Measurements from ENCODE around the gene CNST.
A peak's percentile ranks its signal among the peaks of the same experiment; 100 is the strongest.
"Not testable (repeated sequence)": the region's sequence is repeated elsewhere in the genome, so short reads cannot be mapped to it uniquely, and the experiment has no call there.

CNST gene

GRCh38 chr1:246680696-246681130, 114.5 kb downstream of the CNST start:
- DNase-seq: no peak

GRCh38 chr1:246681900-246682895, 115.9 kb downstream of the CNST start:
- no peak for DNase-seq

- DNase-seq: no peak
Observed at GRCh38 chr1:246683521-246683920, 117.3 kb downstream of the CNST start.

DNA sequence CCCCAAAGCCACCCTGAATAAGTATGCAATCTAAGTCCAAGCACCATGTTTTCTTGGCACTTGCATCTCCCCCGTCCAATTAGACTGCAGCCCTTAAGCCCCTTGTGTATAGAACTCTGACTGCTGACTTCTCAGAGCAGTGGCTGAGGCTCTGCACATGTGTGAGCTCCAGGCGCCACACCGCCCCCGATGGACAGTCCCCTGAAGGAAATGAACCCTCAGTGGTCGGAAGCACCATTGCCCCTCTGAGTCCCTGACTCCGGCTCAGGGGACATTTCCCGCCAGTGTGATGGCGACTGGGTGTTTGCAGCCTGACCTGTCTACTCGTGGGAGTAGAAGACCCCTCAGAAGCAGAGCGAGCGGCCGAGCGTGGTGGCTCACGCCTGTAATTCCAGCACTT, 120.7 kb downstream of the CNST start:
- no peak for DNase-seq

DNA sequence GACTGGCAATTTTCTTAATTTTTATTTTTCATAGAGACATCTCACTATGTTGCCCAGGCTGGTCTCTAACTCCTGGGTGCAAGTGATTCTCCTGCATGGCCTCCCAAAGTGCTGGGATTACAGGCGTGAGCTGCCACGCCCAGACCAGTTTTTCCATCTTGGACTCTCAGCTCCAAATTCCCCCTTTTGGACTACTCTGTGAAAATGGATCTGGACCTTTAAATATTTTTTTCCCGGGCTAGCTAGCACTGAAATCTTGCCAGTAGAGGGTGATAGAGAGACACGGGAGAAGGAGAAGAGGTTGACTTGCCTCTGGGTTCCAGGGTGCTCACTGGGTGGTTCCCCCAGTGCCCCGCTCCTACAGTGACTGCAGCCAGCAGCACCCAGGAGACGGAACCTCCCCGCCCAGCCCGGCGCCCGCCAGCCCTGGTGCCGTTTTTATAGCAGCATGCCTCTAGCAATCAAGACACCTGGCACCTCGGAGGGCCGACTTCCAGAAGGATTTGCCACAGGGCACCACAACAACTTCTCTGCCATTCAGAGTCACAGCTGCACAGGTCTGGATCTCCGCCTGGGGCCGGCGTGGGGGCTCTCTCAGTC, 123.3 kb downstream of the CNST start:
- DNase-seq: no peak

DNA sequence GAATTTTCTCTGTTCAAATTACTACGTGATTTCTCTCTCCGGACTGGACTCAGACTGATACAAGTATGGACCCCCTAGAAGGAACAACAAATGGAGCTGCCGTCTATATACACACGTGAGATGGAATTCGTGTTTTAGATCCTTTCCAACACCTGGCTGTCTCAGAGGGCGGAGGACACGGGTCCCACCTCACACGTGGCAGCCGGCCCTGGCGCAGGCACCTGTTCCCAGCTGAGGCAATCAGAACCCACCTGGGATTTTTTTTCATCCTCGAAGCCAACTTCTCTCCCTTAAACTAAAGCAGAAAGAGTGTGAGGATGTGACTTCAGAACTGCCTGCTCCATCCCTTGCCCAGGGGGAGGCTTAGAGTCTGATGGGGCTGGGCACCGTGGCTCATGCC, 123.8 kb downstream of the CNST start:
- no peak for DNase-seq

DNA sequence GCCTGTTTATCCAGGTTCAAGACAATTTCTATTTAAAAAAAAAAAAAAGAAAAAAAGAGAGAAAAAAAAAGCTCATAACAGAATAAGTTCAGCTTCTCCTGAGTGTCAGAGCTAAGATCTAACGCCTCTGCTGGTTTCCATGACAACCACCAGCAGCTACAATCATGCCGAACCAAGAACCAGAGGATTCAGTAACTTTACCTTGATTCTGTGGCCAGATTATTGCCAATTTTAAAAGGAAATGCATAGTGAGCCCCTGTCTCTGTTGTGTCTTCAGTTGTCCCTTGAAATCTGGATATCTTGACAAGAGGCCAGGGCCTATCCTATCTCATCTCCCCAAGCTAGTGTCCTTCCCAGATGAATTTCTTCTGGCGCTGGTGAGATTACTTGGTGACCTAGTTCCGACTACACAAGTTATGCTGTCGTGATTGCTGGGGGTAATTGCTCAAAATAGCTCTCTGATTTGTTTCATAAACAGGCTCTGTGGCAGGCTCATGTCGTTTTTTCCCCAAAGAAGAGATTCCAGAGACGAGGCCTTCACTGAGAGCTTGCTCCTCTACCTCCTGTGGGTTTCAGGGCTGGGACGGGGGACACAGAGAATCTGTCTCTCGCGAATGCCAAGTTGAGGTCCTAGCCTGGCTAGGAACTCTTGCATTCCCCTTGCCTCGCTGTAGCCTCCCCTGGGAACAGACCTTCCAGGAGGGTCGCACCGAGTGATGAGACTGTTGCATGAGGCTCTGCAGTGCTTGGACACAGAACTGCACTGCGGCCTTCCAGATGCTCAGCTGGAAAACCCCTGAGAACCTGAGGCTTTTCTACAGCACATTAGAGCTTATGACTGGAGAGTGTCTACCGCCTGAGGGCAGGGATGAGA, 125.6 kb downstream of the CNST start:
- no peak for DNase-seq

GRCh38 chr1:246694213-246694895, 128.1 kb downstream of the CNST start:
- not testable (repeated sequence) for DNase-seq

- no peak for DNase-seq
Observed at GRCh38 chr1:246695136-246695535, 128.9 kb downstream of the CNST start.

- DNase-seq: no peak
Observed at GRCh38 chr1:246695666-246696065, 129.4 kb downstream of the CNST start.

DNA sequence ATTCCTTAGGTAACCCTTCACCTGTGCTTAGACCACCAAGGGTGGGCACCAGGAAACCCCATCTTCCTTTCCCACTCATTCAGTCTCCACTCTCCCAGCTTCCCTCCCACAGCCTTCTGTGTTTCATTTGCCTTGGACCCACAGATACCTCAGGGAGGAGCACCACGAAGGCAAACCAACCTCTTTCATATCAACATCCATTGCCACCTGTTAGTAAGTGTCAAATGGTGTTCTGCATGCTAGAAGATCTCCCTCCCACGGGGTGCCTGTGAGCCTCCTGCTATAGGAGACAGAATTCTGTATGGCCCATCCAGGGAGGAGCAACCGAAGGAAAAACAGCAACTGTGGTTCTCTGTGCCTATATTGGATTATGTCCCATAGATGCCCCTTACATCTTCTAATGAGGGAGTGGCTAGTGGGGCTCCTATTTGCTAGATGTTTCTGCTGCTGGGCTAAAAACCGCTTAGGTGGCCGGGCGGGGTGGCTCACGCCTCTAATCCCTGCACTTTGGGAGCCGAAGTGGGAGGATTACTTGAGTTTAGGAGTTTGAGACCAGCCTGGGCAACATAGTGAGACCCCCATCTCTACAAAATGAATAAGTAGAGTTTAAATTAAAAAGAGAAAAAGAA, 132.3 kb downstream of the CNST start:
- no peak for DNase-seq

- DNase-seq: peak; percentile 63
Observed at GRCh38 chr1:246699095-246699735, 133.0 kb downstream of the CNST start.

GRCh38 chr1:246703581-246703980, 137.3 kb downstream of the CNST start:
- DNase-seq: no peak

- DNase-seq: no peak
Observed at GRCh38 chr1:246705368-246705767, 139.1 kb downstream of the CNST start.

GRCh38 chr1:246708166-246708565, 141.9 kb downstream of the CNST start:
- no peak for DNase-seq

- no peak for DNase-seq
Observed at GRCh38 chr1:246709196-246709595, 142.9 kb downstream of the CNST start.

DNA sequence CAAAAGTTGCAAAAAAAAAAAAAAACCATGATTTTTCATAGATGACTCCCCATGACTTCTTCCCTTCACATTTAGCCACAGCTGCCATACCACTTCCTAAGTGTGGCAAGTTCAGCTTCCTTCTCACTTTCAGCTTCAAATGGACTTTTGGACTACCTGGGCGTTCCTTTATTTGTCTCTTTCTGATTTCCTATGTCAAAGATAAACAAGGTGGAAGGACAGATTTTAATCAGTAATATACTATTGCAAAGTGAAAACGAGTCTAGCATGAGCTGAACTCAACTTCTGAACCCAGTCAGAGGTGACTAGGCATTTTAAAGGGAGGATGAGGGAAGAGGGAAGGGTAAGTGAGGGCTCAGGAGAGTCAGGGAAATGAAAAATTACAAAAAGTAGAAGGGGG, 143.6 kb downstream of the CNST start:
- DNase-seq: no peak

DNA sequence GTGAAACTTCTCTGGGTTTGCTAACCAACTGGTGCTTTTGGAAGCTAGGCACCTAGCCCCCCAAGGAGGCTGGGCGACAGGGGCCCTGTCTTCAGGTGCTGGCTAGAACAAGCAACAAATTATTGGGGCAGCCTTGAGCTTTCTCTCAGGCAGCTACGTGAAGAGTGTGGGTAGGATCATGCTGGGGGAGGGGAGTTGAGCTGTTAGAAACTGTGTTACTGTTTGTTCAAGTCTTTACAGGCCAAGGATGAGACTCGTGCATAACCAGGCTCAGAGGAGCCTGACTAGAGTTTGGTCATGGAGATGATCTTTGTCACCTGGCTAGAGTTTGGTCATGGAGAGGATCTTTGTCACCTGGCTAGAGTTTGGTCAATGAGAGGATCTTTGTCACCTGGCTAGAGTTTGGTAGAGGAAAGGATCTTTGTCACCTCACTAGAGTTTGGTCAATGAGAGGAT, 145.3 kb downstream of the CNST start:
- DNase-seq: no peak

DNA sequence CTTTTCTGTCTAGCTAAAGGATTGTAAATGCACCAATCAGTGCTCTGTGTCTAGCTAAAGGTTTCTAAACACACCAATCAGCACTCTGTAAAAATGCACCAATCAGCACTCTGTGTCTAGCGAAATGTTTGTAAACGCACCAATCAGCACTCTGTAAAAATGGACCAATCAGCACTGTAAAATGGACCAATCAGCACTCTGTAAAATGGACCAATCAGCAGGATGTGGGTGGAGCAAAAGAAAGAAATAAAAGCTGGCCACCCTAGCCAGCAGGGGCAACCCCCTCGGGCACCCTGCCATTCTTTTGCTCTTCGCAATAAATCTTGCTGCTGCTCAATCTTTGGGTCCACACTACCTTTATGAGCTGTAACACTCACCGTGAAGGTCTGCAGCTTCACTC, 146.2 kb downstream of the CNST start:
- not testable (repeated sequence) for DNase-seq

Measured in activated effector memory CD4-positive, alpha-beta T cell treated with Interleukin-2 at 50 U/mL for 16 hours (primary cell).